COLO829 (cell line): ENCODE results near the gene CTBP1.
"Not testable (repeated sequence)": the region's sequence is repeated elsewhere in the genome, so short reads cannot be mapped to it uniquely, and the experiment has no call there.

Experiments
- DNase-seq: peaks from one replicate; pipeline ENCODE4 v3.0.0; 2012; ENCODE audit warnings: low spot score

The CTBP1 gene

GRCh38 chr4:1237981-1238675 is 10.8 kb downstream of the CTBP1 start:
- DNase-seq, result no peak

GRCh38 chr4:1237261-1237660 is 11.7 kb downstream of the CTBP1 start:
- DNase-seq, result not testable (repeated sequence)

GRCh38 chr4:1236836-1237235 is 12.1 kb downstream of the CTBP1 start:
- DNase-seq, result not testable (repeated sequence)

- DNase-seq, result no peak
These were observed 12.8 kb downstream of the CTBP1 start for GRCh38 chr4:1236103-1236641.

- no peak for DNase-seq
These were observed 13.4 kb downstream of the CTBP1 start for GRCh38 chr4:1235381-1236102.

GRCh38 chr4:1234811-1235292 is 14.1 kb downstream of the CTBP1 start:
- DNase-seq, result no peak

GRCh38 chr4:1234309-1234695 is 14.6 kb downstream of the CTBP1 start:
- no peak for DNase-seq

- DNase-seq, result no peak
These were observed 15.2 kb downstream of the CTBP1 start for GRCh38 chr4:1233641-1234308.

GRCh38 chr4:1232661-1233621 is 16.0 kb downstream of the CTBP1 start:
- DNase-seq, result no peak

- DNase-seq, result no peak
These were observed 17.1 kb downstream of the CTBP1 start for GRCh38 chr4:1231637-1232360.

GRCh38 chr4:1230971-1231636 is 17.8 kb downstream of the CTBP1 start:
- no peak for DNase-seq

- no peak for DNase-seq
These were observed 18.6 kb downstream of the CTBP1 start for GRCh38 chr4:1230316-1230715.

- no peak for DNase-seq
These were observed 19.6 kb downstream of the CTBP1 start for GRCh38 chr4:1229117-1229849.

GRCh38 chr4:1227816-1228215 is 21.1 kb downstream of the CTBP1 start:
- no peak for DNase-seq

- no peak for DNase-seq
These were observed 22.3 kb downstream of the CTBP1 start for GRCh38 chr4:1226598-1226997.

GRCh38 chr4:1226144-1226481 is 22.8 kb downstream of the CTBP1 start:
- DNase-seq, result no peak

GRCh38 chr4:1225272-1226143 is 23.4 kb downstream of the CTBP1 start:
- no peak for DNase-seq
